IMR-90 (cell line): Measurements from ENCODE around the gene SGO2.

ENCODE experiments used
- CEBPB ChIP-seq: IDR thresholded peaks from 2 replicates; pipeline ENCODE4 v1.6.1; 2012; ENCODE audit warnings: low read depth, low read length, improper control_type of control experiment
- CTCF ChIP-seq: conservative IDR thresholded peaks from 2 replicates; pipeline ENCODE4 v1.5.1; 2012; ENCODE audit warnings: mild to moderate bottlenecking, low read depth, low read length, improper control_type of control experiment
- ELK1 ChIP-seq: fragments of 150-350 bp; IDR thresholded peaks from 2 replicates; pipeline ENCODE4 v1.6.1; 2016; ENCODE audit warnings: low read depth, mild to moderate bottlenecking, low read length, moderate library complexity, borderline replicate concordance
- MAFK ChIP-seq: IDR thresholded peaks from 2 replicates; pipeline ENCODE4 v1.6.1; 2012; ENCODE audit warnings: low read depth, low read length, improper control_type of control experiment
- POLR2A ChIP-seq: IDR thresholded peaks from 2 replicates; pipeline ENCODE4 v1.6.1; 2012; ENCODE audit warnings: mild to moderate bottlenecking, low read depth, low read length
- RAD21 ChIP-seq: IDR thresholded peaks from 2 replicates; pipeline ENCODE4 v1.6.1; 2012; ENCODE audit warnings: low read length, improper control_type of control experiment
- RCOR1 ChIP-seq: IDR thresholded peaks from 2 replicates; pipeline ENCODE4 v1.6.1; 2012; ENCODE audit warnings: mild to moderate bottlenecking, low read length, improper control_type of control experiment; ENCODE audit not compliant: insufficient replicate concordance
- RFX5 ChIP-seq: IDR thresholded peaks from 2 replicates; pipeline ENCODE4 v1.8.0; 2012; ENCODE audit warnings: low read depth, mild to moderate bottlenecking, low read length, moderate library complexity
- USF2 ChIP-seq: fragments of 150-350 bp; IDR thresholded peaks from 2 replicates; pipeline ENCODE4 v1.6.1; 2017; ENCODE audit warnings: mild to moderate bottlenecking, antibody characterized with exemption, low read length, low read depth

DNA sequence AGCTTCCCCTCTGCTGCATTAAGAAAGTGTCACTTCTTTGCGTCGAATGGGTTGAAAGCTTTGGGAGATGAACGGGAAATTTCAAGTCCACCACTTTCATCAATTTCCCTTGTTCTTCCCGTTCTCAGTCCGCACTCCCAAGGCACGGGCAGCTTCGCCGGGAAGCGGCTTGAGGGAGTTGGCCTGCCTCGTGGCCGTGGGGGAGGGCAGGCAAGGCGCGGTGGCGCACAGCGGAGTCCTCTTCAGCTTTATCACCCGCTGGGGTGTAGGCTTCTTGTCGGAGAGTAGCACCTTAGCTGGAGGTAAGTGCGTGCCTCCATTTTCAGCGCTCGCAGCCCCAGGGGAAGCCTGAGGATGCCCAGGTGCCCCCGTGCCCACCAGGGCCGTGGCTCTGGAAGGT is 36.0 kb upstream of the SGO2 start:
- TF ChIP-seq CTCF (no peak), POLR2A (no peak), RAD21 (no peak), RFX5 (no peak), CEBPB (no peak), MAFK (no peak), RCOR1 (no peak), ELK1 (no peak), USF2 (no peak)
